ENCODE data around the gene CRYL1.
A peak's percentile ranks its signal among the peaks of the same experiment; 100 is the strongest.

Gene CRYL1

DNA sequence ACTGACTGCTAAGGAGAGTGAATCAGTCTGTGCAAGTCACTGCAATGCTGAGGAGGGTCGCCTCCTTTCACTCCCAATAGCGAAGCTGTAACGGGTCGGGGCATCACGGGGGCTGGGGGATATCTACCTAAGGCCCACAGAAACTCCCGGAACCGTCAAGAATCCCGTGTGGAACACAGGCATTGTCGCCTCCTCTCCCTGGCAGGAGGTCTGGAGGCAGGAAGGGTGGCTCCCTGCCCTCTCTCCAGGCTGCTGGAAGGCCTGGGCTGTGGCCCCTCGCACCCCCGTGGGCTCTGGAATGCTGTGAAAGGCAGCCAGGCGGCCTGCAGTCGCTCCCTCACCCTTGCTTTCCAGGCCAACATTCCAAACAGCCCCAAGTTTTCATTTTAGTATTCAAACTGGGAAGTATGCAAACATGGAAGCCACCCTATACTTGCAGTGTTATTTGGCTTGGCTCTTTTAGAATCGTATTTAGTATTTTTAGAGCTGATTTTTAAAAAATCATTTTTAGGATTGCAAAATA is 109.4 kb downstream of the CRYL1 start:
- DNase-seq, result no peak

DNA sequence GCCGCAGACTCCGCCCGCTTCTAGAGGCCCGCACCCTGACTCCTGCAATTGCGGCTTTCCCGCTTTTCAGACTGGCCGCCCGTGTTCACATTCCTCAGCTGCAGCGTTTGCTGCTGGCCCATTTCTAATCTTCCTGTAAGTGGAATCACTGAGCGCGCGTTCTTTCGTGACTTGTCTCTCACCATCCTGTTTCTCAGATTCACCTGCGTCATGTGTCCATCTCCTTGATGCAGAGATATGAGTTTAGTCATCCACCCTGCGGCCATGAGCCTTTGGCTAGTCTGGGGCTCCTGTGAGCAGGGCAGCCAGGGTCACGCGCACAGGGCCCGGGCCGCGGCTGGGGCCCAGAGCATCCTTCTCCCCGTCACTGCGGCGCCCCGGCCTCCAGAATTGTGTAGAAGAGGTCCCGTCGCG is 110.0 kb downstream of the CRYL1 start:
- DNase-seq, result no peak

- DNase-seq, result no peak
Measured at GRCh38 chr13:20415306-20415679, 110.4 kb downstream of the CRYL1 start.

DNA sequence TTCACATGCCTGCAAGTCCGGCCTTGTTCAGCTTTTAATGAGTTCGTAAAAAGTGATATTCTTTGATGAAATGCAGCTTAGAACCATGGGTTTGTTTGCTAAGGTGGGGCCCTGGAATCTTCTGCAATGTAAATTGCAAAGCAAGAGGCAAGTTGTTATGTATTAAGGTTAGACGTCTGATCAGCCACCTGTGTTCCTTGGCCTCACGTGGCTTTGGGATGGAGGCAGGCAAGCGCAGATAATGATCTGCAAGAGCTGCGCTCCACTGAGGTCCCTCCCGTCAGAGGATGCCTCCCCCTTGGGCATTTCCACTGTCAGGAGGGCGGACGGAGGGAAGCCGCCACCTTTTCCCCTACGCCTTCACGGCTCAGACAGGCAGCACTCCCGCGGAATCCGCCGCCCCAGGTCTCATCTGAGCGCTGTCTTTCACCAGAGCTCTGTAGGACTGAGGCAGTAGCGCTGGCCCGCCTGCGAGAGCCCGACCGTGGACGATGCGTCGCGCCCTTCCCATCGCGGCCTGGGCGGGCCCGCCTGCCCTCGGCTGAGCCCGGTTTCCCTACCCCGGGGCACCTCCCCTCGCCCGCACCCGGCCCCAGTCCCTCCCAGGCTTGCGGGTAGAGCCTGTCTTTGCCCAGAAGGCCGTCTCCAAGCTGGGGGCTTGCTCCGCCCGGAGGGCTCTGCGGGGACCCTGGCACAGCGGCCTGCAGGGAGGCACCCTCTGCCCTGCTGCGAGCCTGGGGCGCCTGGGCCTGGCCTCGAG is 110.9 kb downstream of the CRYL1 start:
- no peak for DNase-seq

GRCh38 chr13:20412691-20413355 is 112.8 kb downstream of the CRYL1 start:
- peak; percentile 25 to 38 for DNase-seq

DNA sequence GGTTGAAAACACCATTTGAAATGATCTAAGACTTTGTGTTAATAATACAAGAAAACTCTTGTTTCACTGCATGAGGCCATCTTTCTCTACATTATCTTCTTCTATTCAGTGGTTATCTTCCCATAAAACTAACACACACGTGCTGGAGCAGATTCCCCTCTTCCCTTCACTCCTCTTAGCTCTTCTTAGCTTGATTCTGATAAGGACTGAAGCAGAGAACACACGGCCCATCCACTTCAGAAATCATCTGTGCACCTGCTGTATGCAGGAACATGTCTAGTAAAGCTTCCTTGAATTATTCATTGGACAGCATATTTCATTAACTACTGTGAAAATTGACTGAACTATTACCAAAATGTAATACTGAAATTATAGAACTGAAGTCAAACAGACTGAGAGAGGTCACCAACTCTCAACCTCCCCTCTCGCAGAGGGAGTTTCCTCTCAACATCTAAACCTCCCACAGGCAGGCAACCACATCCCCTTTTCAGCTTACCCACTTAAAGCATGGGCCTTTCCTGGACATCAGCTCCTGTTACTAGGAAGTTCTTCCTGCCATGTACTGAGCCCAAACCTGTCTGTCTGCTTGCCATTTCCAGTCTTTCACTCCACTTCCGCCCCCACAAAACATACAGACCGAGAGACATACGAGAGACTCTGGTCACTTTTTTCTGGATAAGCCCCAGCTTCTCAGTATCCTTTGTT is 113.9 kb downstream of the CRYL1 start:
- peak; percentile 34 to 44 for DNase-seq

DNA sequence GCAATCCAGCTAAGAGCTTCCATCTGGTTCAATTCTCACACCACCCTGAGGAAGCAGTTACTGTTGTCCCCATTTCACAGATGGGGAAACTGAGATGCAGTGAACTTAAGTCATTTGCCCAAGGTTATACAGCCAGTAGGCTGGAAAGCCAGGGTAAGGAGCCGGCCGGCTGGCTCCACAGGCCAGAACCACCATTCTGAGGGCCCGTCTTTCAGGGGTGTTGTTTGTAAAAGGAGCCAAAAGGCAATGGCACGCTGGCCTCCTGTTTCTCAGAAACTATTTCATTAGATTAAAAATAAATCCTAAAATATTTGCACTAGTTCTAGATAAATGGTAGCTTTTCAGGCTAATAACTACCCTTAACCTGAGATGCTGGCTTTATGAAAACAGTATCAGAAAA is 114.9 kb downstream of the CRYL1 start:
- no peak for DNase-seq

- no peak for DNase-seq
Measured at GRCh38 chr13:20408181-20408580, 117.5 kb downstream of the CRYL1 start.

- no peak for DNase-seq
Measured at GRCh38 chr13:20407759-20408158, 117.9 kb downstream of the CRYL1 start.

DNA sequence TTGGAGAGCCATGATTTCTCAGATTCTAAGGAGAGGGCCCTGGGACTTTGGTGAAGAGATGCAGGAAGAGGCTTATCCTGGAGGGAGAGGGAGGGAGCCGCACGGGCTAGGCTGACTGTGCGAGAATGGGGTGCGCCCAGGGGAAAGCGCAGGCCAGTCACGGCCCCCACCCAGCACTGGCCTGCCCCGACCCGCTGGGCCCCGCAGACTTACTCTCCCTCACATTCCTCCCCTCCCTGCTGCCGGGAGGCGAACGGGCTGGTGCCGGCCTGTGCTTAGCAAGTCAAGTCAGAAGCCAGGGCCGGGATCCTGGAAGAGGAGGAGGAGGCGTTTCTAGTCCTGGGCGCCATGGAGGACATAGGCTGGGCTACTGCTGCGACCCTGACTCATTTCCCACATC is 120.0 kb downstream of the CRYL1 start:
- DNase-seq, result no peak

DNA sequence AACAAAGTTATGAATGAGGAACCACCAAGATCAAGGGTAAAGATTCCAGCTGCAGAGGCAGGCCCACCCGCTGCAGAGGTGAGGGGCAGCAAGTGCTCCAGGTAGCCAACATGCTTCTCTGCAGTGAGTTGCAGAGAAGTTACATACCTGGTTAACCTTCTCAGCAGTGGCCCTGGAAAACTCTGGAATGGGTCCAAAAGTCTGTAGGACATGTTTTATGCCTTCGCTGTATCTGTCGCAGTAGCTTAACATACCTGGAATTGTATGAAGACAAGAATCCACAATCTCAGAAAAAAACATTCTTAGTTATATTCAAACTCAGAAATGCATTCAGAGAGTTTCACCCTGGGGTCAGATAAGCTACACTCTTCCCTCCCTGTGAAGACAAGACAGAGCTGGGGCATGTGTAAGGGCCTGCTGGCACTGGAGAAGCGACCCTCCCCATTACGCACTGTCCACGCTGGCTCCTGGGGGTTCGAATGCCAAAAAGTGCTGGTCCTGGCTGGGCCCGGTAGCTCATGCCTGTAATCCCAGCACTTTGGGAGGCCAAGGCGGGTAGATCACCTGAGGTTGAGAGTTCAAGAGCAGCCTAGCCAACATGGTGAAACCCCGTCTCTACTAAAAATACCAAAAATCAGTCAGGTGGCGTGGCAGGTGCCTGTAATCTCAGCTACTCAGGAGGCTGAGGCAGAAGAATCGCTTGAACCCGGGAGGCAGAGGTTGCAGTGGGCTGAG is 121.0 kb downstream of the CRYL1 start:
- no peak for DNase-seq

DNA sequence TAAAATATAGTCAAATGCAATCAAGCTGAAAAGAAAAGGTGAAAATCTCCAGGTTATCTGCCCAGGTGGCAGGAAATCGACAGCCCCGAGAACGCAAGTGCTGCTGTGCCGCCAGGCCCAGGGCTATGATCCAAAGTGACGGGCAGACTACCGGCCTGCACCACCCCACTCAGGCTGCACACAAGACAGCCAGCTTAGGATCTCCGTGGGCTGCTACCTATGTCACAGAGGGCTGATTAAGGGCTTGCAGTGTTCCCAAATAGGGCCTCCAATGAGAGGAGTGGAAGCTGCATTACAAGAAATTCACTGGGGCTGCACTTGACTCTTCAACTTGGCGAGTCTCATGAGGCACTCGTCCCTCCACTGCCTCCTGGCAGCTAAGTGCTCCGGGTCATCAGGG is 121.8 kb downstream of the CRYL1 start:
- no peak for DNase-seq

GRCh38 chr13:20402881-20403280 is 122.8 kb downstream of the CRYL1 start:
- DNase-seq, result no peak

GRCh38 chr13:20401931-20402856 is 123.5 kb downstream of the CRYL1 start:
- no peak for DNase-seq

DNA sequence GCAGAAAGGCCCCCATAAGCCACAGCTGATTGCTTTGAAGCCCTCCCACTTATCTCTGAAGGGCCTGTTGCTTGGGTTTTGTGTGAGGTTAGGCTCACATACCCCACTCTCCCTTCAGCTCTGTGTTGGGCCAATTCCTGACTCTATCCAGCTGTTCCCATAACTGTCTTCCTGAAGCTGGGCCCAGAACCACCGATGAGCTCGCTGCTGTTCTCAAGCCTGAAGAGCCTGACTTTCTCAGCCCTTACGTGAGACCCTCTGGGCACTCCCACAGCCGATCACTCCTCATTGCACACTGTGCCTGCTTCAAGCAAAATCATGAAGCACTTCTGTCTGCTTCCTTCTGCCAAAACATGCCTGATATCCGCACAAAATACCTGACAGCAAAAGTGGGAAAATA is 124.1 kb downstream of the CRYL1 start:
- no peak for DNase-seq

DNA sequence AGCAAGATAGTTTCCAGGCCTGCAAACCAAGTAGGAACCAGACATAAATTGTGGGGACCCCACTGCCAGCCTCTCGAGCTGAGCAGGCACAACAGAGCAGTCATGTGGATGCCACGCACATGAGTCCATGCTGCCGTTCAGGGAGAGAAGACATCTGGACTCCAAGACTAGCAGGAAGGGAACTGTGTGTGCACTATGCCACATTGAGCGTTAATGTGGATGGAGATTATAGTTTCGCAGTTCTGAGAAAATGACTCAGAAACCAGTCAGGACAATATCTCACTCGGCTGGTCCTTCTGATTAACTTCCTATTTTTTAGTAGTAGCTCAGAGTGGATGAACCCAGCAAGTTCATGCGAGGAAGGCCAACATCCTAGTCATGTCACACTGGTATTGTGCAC is 124.9 kb downstream of the CRYL1 start:
- no peak for DNase-seq

DNA sequence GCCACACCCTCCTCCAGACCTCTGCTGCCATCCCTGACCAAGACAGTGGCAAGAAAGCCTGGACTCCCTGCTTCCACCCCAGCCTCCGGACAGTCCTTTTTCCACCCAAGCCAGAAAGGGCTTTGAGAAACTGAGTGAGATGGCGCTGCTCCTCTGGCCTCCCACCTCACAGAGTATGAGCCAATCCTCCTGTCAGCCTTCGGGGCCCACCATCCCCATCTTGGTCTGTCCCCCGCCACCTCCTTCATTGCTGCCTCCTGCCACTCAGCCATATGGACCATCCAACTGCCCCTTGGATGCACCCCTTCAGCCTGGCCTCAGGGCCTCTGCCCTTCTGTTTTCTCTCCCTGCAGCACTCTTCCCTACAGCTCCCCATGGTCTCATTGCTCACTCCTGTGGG is 125.7 kb downstream of the CRYL1 start:
- no peak for DNase-seq

DNA sequence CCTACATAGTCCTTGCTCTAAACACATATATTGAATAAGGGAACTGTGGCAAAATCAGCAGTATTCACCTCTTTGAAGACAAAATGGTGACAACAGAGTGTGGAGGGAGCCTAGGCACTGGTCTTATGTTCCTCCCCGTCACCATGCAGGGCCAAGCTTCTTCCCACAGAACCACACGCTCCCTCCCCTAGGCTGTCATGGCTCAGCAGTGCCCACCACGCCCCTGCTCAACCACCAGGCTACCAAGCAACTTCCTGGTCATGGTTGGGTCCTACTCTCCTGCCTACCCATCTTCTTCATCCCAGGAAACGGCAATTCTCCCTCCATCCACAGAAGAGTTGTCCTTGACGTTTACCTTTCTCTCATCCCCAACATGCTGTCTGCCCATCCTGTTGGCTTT is 126.1 kb downstream of the CRYL1 start:
- DNase-seq, result peak in 1 of 2 donors; percentile 6

GRCh38 chr13:20398459-20398858 is 127.2 kb downstream of the CRYL1 start:
- DNase-seq, result peak in 1 of 2 donors; percentile 2

DNA sequence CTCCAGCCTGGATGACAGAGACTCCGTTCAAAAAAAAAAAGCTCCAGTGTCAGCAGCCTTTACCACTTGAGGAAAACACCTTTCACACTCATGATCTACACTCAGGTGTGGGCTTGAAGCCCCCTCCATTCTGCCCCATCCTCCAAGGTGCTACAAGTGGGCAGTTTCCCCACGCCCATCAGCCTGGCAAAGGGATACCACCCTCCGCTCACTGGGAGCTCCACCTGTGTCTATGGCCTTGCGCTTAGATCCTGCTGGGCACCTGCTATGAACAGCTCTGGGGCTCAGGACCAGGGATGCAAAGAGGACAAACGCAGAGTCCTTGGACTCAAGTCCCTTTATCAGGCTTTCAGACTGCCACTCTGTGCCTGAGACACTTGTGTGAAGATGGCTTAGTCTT is 127.8 kb downstream of the CRYL1 start:
- DNase-seq, result peak in 1 of 2 donors; percentile 6

DNA sequence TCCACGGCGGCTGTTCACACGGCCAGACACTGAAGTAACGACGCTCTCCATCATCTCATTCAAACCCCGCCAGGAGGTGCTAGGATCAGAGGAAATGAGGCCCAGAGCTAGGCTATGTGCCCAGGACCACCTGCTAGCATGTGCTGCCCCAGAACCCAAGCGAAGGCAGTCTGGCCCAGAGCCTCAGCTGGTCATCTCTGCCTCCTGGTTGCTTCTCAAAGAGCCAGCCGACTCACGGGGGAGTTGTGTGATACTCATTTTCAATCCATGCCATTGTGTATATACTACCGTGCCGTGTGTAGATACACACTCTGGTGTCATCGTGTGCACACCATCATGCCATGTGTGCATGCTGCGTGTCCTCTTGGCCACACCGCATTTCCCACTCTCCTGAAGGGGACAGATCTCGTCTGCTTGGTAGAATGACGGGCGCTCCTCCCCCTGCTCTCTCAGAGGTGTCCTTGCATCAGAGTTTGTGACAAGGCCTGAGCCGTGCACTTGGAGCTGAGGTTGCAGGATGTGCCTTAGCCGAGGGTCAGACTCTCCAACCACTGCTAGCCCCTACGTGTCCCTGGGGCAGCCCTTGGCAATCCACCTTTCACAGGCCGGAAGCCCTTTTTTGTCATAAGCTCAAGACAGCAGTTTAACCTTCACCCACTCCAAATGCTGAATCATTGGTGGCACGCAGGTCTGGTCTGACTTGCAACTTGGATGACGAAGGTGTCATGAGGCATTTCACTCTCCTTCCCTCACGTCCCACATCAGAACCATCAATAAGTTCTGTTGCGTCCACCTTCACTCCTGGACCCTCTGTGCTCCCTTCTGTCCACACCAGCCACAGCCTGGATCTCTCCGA is 130.4 kb downstream of the CRYL1 start:
- DNase-seq, result no peak

All from stimulated activated CD4-positive, alpha-beta T cell treated with anti-CD3 and anti-CD28 coated beads, Interleukin-2, amount 100 ng/mL, for 24 hours (primary cell).